Sciatic nerve (tissue), 2 donors: ENCODE measurements around the gene ABCC11. TPM values are rescaled to one million over a fixed set of nuclear protein-coding genes. Genes with fewer than 3 reads are reported as not detected.
"Not testable (repeated sequence)": the region's sequence is repeated elsewhere in the genome, so short reads cannot be mapped to it uniquely, and the experiment has no call there.

Experiments used
- ATAC-seq: fragments of 200-7000 bp; cut with Tn5 transposase; one replicate; pipeline ENCODE4 v1.9.1; 2020; ENCODE audit warnings: mild to moderate bottlenecking, moderate library complexity
- DNase-seq: peaks from one replicate; pipeline ENCODE4 v3.0.0-alpha.2; 2020; ENCODE audit warnings: low spot score
- intact Hi-C: fragments of 100-400 bp; cut with DNase I; formaldehyde crosslinking; loops from one replicate; pipeline ENCODE4 v1.14.2; 2022
- total RNA-seq: library from RNA; stranded (reverse); fragmentation: NEBNext Ultra II Directional; extraction: Animal tissue kit (Norgen Biotek cat#: 25700); gene quantifications from one replicate; pipeline ENCODE4 v1.2.1, GENCODE V29; 2021
- donor health status: DM: no; HTN: no; CAD: no.
- donor health status: DM: no; HTN: no; CAD: no.

Gene ABCC11
- total RNA-seq, 1 donor from 2014 or later = not detected

GRCh38 chr16:48173889-48174288 is 73.5 kb downstream of the ABCC11 start:
- intact Hi-C loops = no loop called here
- ATAC-seq = no peak
- peak; percentile 1 for DNase-seq

GRCh38 chr16:48172682-48173081 is 74.7 kb downstream of the ABCC11 start:
- ATAC-seq (no peak), DNase-seq (no peak)
- intact Hi-C loops = no loop called here

- no peak for ATAC-seq
Measured at GRCh38 chr16:48169896-48170295, 77.4 kb downstream of the ABCC11 start.

GRCh38 chr16:48168075-48168474 is 79.3 kb downstream of the ABCC11 start:
- intact Hi-C loops = no loop called here
- no peak for ATAC-seq
- DNase-seq = no peak

More at GRCh38 chr16:48169896-48170295, 77.4 kb downstream of the ABCC11 start:
- peak; percentile 4 for DNase-seq
- intact Hi-C loops = no loop called here

GRCh38 chr16:48166617-48167016 is 80.7 kb downstream of the ABCC11 start:
- intact Hi-C loops, ATAC-seq: not testable (repeated sequence)

GRCh38 chr16:48165961-48166578 is 81.3 kb downstream of the ABCC11 start:
- intact Hi-C loops = no loop called here

More at GRCh38 chr16:48166617-48167016, 80.7 kb downstream of the ABCC11 start:
- not testable (repeated sequence) for DNase-seq

GRCh38 chr16:48164907-48165715 is 82.2 kb downstream of the ABCC11 start:
- intact Hi-C loops = no loop called here
- peak; percentile 87 for DNase-seq
- ATAC-seq = peak; percentile 93

More at GRCh38 chr16:48165961-48166578, 81.3 kb downstream of the ABCC11 start:
- DNase-seq (peak; percentile 6), ATAC-seq (no peak)

GRCh38 chr16:48162839-48163410 is 84.4 kb downstream of the ABCC11 start:
- intact Hi-C loops = no loop called here
- no peak for ATAC-seq
- peak; percentile 39 for DNase-seq

GRCh38 chr16:48161906-48162305 is 85.4 kb downstream of the ABCC11 start:
- intact Hi-C loops = no loop called here
- DNase-seq = peak; percentile 8
- no peak for ATAC-seq

GRCh38 chr16:48160575-48160974 is 86.8 kb downstream of the ABCC11 start:
- no peak for ATAC-seq
- intact Hi-C loops = no loop called here
- DNase-seq = no peak

GRCh38 chr16:48158296-48158695 is 89.0 kb downstream of the ABCC11 start:
- no peak for ATAC-seq
- intact Hi-C loops = loop anchor here (5.0 kb wide), 1 partner anchor 1016 kb away; the partner anchor contains the start of gene NETO2

GRCh38 chr16:48157794-48158193 is 89.5 kb downstream of the ABCC11 start:
- DNase-seq (no peak), ATAC-seq (no peak)
- intact Hi-C loops = loop anchor here (5.0 kb wide), 1 partner anchor 1015 kb away; the partner anchor contains the start of gene NETO2

More at GRCh38 chr16:48158296-48158695, 89.0 kb downstream of the ABCC11 start:
- no peak for DNase-seq

- no peak for DNase-seq
- intact Hi-C loops = loop anchor here (5.0 kb wide), 1 partner anchor 1015 kb away; the partner anchor contains the start of gene NETO2
- ATAC-seq = no peak
Measured at GRCh38 chr16:48157302-48157701, 90.0 kb downstream of the ABCC11 start.

GRCh38 chr16:48156790-48157209 is 90.5 kb downstream of the ABCC11 start:
- DNase-seq (peak; percentile 92), ATAC-seq (peak; percentile 87)
- intact Hi-C loops = loop anchor here (5.0 kb wide), 1 partner anchor 1014 kb away; the partner anchor contains the start of gene NETO2

GRCh38 chr16:48155926-48156789 is 91.2 kb downstream of the ABCC11 start, which contains the start of gene ABCC12:
Gene ABCC12, minus strand, starts transcription at chr16:48155993. Its CDS starts 9,569 bp downstream, at chr16:48146424.
- peak; percentile 32 for ATAC-seq
- no peak for DNase-seq
- intact Hi-C loops = loop anchor here (5.0 kb wide), 1 partner anchor 1014 kb away; the partner anchor contains the start of gene NETO2

- no peak for DNase-seq
- intact Hi-C loops = no loop called here
- no peak for ATAC-seq
Measured at GRCh38 chr16:48153774-48154173, 93.6 kb downstream of the ABCC11 start.

- no peak for ATAC-seq
- no peak for DNase-seq
- intact Hi-C loops = no loop called here
Measured at GRCh38 chr16:48152226-48152625, 95.1 kb downstream of the ABCC11 start.

GRCh38 chr16:48150707-48151106 is 96.6 kb downstream of the ABCC11 start:
- no peak for DNase-seq
- intact Hi-C loops = no loop called here

More at GRCh38 chr16:48150707-48151106, 96.6 kb downstream of the ABCC11 start:
- ATAC-seq = no peak
